GM12878 (cell line): ENCODE data around the gene EXOC7. TPM values are rescaled to one million over a fixed set of nuclear protein-coding genes. Genes with fewer than 3 reads are reported as not detected.
A peak's percentile ranks its signal among the peaks of the same experiment; 100 is the strongest.

Experiments
- ATAC-seq: fragments of 200-7000 bp; cut with Tn5 transposase; 3 replicates; pipeline ENCODE4 v1.9.1; 2020; ENCODE audit warnings: mild to moderate bottlenecking, moderate library complexity
- BruUV-seq: library from RNA; stranded (reverse); fragments of 400-500 nt; replicated peaks from 2 replicates; lab custom pipeline; 2021; lab: Mats Ljungman, UMichigan
- CTCF ChIA-PET: fragments of 300-600 bp; sonication (Branson Sonifier 250); formaldehyde crosslinking; extraction: SDS; loops from one replicate; lab custom pipeline; 2021; ENCODE audit warnings: inconsistent platforms; lab: Yijun Ruan, JAX
- POLR2A ChIA-PET: fragments of 350-600 bp; formaldehyde crosslinking; extraction: SDS; loops from one replicate; lab custom pipeline; 2021; ENCODE audit warnings: inconsistent platforms; lab: Charles Lee
- RAD21 ChIA-PET: fragments of 300-600 bp; sonication (Branson Sonifier 250); formaldehyde crosslinking; loops from one replicate; lab custom pipeline; 2023; ENCODE audit warnings: antibody characterized with exemption; ENCODE audit not compliant: unreplicated experiment; lab: Charles Lee
- SMC1A ChIA-PET: fragments of 300-600 bp; sonication (Branson Sonifier 250); formaldehyde crosslinking; loops from one replicate; lab custom pipeline; 2023; ENCODE audit not compliant: unreplicated experiment, uncharacterized antibody; lab: Charles Lee
- DNase-seq: peaks from one replicate; pipeline ENCODE4 v3.0.0-alpha.2; 2011; ENCODE audit warnings: low read depth, low spot score
- FAIRE-seq: peaks from 3 replicates; lab custom pipeline; 2011; peaks lifted over from hg19 to GRCh38; lab: Jason Lieb, UNC
- H2AFZ ChIP-seq: 2 replicates; pipeline ENCODE4 v1.6.0; 2011; ENCODE audit warnings: low read depth, low read length, control low read depth; ENCODE audit not compliant: control insufficient read depth
- H3K27ac ChIP-seq: 2 replicates; pipeline ENCODE4 v1.5.1; 2011; ENCODE audit warnings: control low read depth; ENCODE audit not compliant: control insufficient read depth, insufficient read depth
- H3K27me3 ChIP-seq, 2 experiments: replicated peaks in 1 of 2; 2 replicates each; pipeline versions ENCODE4 v1.6.0 to v1.6.1; 2011; ENCODE audit warnings: low read length in 1 of 2; ENCODE audit not compliant: control insufficient read depth in 2 of 2, insufficient read depth in 2 of 2
- H3K36me3 ChIP-seq, 2 experiments: 2 replicates each; pipeline ENCODE4 v1.5.1; 2011; ENCODE audit warnings: low read length in 1 of 2; ENCODE audit not compliant: control insufficient read depth in 2 of 2, insufficient read depth in 2 of 2
- H3K4me1 ChIP-seq: 2 replicates; pipeline ENCODE4 v1.6.1; 2011; ENCODE audit warnings: mild to moderate bottlenecking, low read length, moderate library complexity, mixed read lengths; ENCODE audit not compliant: control insufficient read depth, insufficient read depth
- H3K4me2 ChIP-seq: 2 replicates; pipeline ENCODE4 v1.6.0; 2011; ENCODE audit warnings: control low read depth; ENCODE audit not compliant: control insufficient read depth, insufficient read depth
- H3K4me3 ChIP-seq: fragments of 200-600 bp; sonication (generic); 2 replicates; pipeline ENCODE4 v1.5.1; 2016
- H3K79me2 ChIP-seq: 2 replicates; pipeline ENCODE4 v1.6.0; 2011; ENCODE audit warnings: low read length; ENCODE audit not compliant: control insufficient read depth, insufficient read depth
- H3K9ac ChIP-seq: 2 replicates; pipeline ENCODE4 v1.8.0; 2011; ENCODE audit warnings: low read length, control low read depth, mixed read lengths; ENCODE audit not compliant: control insufficient read depth, insufficient read depth
- H3K9me3 ChIP-seq: replicated peaks from 3 replicates; pipeline ENCODE4 v1.5.1; 2011; ENCODE audit warnings: mild to moderate bottlenecking, low read length; ENCODE audit not compliant: control insufficient read depth, insufficient read depth
- H4K20me1 ChIP-seq: 2 replicates; pipeline ENCODE4 v1.6.0; 2011; ENCODE audit not compliant: control insufficient read depth, insufficient read depth
- ZNF217 ChIP-seq: fragments of 450-650 bp; IDR thresholded peaks from 2 replicates; pipeline ENCODE4 v1.6.1; 2017; ENCODE audit warnings: antibody characterized with exemption, mild to moderate bottlenecking
- WGBS: methylation state at CpG from one replicate; pipeline ENCODE4 v1.1.6; 2016; ENCODE audit warnings: low lambda C conversion rate; ENCODE audit not compliant: insufficient replicate concordance, insufficient coverage; ENCODE audit errors: missing lambda C conversion rate; 5-methylcytosine and 5-hydroxymethylcytosine counted together
- in situ Hi-C: fragments of 300-500 bp; cut with MboI; formaldehyde crosslinking; loops from 9 replicates; pipeline ENCODE4 v1.14.3; 2018; ENCODE audit warnings: mixed read lengths
- intact Hi-C: fragments of 100-400 bp; cut with micrococcal nuclease; formaldehyde crosslinking; loops from one replicate; pipeline ENCODE4 v1.14.2; 2022; ENCODE audit not compliant: unreplicated experiment
- polyA plus RNA-seq, 11 experiments: library from polyadenylated mRNA; depleted of rRNA in 4 of 11; unstranded in 6 of 11; stranded (reverse) in 5 of 11; fragments of >200 nt; fragmentation: Nextera tagmentation in 4 of 11; fragmentation: Illumina TruSeq in 1 of 11; extraction: Ambion mirVana in 4 of 11; extraction: Trizol in 1 of 11; gene quantifications; 1 replicate in 1 of 11; 2 replicates in 10 of 11; pipeline versions ENCODE4 v1.2.1 to v1.2.3, GENCODE V29; 2011 to 2016; ENCODE audit warnings: inconsistent platforms in 2 of 11, missing spikeins in 2 of 11, low read depth in 1 of 11
- total RNA-seq, 4 experiments: library from RNA; depleted of rRNA in 3 of 4; stranded (reverse); fragments of >200 nt in 3 of 4; fragmentation: Illumina TruSeq in 1 of 4; extraction: Trizol in 1 of 4; gene quantifications; 2 replicates each; pipeline versions ENCODE4 v1.2.1 to v1.2.3, GENCODE V29; 2013 to 2021
- TF ChIP-seq, protein P1 (sequence below), 3 experiments: IDR thresholded peaks in 2 of 3; conservative IDR thresholded peaks in 1 of 3; 2 replicates each; pipeline ENCODE4 v1.5.1; 2011; ENCODE audit warnings: low read depth in 3 of 3, low read length in 3 of 3, mild to moderate bottlenecking in 3 of 3, control low read depth in 2 of 3, moderate library complexity in 2 of 3, inconsistent platforms in 1 of 3, mixed read lengths in 1 of 3; ENCODE audit not compliant: control insufficient read depth in 2 of 3, insufficient read depth in 1 of 3; ENCODE audit errors: extremely low read depth in 1 of 3

EXOC7 gene
- total and polyA plus RNA-seq, 10 of the 15 experiments (the other 5 are each of a cell fraction or from before 2014, with no cell fraction given): 18.8 to 71.3 (median 48.2) TPM

GRCh38 chr17:76075364-76076145 is 28.0 kb downstream of the EXOC7 start:
- Histone ChIP-seq H3K4me1 (peaks cover under 1% of the 10 kb centered on the region; the same call in 1 of the 2 replicates), H3K79me2 (peaks cover 24% of the 10 kb centered on the region), H4K20me1 (no peaks in the 10 kb centered on the region), H3K4me2 (no peak overlapping the region), H3K9me3 (no peaks in the 10 kb centered on the region), H3K27ac (no peak overlapping the region), H2AFZ (no peak overlapping the region), H3K27me3 (peaks cover 7 to 26% of the 10 kb centered on the region in 2 experiments; a peak in 3 of 4 replicates), H3K4me3 (no peak overlapping the region), H3K9ac (no peak overlapping the region), H3K36me3 (no peaks in the 10 kb centered on the region)
- POLR2A ChIA-PET: no interaction called here
- ATAC-seq: no peak
- no peak for FAIRE-seq
- DNase-seq: no peak
- CTCF ChIA-PET: no interaction called here
- intact Hi-C loops: no loop called here
- RAD21 ChIA-PET: no interaction called here
- WGBS: 40% methylated on average over 44 of the region's 48 CpGs
- SMC1A ChIA-PET: no interaction called here
- in situ Hi-C loops: no loop called here
- no TSS peak for BruUV-seq
- TF ChIP-seq, protein P1, sequence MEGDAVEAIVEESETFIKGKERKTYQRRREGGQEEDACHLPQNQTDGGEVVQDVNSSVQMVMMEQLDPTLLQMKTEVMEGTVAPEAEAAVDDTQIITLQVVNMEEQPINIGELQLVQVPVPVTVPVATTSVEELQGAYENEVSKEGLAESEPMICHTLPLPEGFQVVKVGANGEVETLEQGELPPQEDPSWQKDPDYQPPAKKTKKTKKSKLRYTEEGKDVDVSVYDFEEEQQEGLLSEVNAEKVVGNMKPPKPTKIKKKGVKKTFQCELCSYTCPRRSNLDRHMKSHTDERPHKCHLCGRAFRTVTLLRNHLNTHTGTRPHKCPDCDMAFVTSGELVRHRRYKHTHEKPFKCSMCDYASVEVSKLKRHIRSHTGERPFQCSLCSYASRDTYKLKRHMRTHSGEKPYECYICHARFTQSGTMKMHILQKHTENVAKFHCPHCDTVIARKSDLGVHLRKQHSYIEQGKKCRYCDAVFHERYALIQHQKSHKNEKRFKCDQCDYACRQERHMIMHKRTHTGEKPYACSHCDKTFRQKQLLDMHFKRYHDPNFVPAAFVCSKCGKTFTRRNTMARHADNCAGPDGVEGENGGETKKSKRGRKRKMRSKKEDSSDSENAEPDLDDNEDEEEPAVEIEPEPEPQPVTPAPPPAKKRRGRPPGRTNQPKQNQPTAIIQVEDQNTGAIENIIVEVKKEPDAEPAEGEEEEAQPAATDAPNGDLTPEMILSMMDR (IDR thresholded peaks at IDR 0.05 in 2 of 3, conservative IDR thresholded peaks at IDR 0.05 in 1 of 3; ENCODE audit: control insufficient read depth in 2 of 3, extremely low read depth in 1 of 3, insufficient read depth in 1 of 3, low read depth in 3 of 3, low read length in 3 of 3): 0 out of 6 replicates have a peak, but pooled peaks of 1 of the 3 experiments have one; percentile 6
- no peak for TF ChIP-seq ZNF217
